DMS153 treated with DMSO at 0.1 percent for 48 hours (cell line): ENCODE measurements around the gene MAP2K4.

Experiments used
- DNase-seq: peaks from one replicate; lab custom pipeline; 2025; ENCODE audit not compliant: unreplicated experiment; lab: John Stamatoyannopoulos, UW

MAP2K4 gene

DNA sequence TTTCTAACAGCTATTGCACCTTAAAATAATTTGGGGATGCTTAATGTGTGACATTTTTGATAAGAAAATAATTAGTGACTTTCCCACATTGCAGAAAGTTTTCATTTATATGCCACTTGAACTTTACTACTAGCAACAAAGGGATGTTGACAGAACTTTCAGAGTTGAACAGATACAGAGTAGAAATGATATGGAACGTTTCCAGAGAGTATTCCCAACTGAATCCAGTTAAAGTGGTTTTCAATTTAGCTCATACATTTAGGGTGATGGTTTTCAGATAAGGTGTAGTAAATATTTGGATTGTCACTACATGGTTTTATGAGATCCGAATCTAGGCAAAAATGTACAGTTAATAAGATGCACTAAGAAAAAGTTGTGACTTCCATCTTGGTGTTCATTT, 17.3 kb downstream of the MAP2K4 start:
- no peak for DNase-seq

DNA sequence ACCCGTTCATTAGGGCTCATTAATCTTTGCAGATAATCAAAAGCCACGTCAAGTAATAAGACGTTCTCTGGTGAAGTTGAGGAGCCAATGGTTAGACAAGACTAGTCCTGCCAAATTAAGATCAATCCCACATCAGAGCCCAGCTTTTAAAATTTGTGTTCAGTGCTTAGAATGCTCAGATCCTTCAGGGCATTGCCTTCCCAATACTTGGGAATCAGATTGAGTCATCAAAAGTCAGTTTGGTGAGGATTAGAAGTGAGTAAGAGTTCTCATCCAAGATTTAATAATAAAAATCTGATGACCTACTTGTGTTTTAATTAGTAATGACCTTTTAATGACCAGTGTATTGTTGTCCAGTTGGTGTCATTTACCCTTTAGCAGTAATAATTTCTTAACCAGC, 19.8 kb downstream of the MAP2K4 start:
- DNase-seq: no peak

DNA sequence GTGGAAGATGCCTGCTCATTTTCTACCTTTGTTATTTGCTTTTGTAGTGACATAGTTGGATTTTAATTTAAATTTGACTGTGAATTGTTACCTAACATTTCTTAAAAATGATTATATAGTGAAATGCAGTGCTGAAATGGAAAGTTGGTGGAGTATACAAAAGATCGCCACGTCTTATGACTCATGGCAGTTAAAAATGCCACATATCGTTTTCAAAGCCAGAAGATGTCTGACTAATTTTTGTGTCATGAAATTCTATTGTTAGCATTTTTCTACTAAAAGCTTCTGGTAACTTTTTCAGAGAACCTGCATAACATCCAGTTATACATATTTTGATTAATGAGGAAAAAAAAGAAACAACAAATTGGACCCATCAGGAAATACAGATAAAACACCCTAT, 20.6 kb downstream of the MAP2K4 start:
- no peak for DNase-seq

DNA sequence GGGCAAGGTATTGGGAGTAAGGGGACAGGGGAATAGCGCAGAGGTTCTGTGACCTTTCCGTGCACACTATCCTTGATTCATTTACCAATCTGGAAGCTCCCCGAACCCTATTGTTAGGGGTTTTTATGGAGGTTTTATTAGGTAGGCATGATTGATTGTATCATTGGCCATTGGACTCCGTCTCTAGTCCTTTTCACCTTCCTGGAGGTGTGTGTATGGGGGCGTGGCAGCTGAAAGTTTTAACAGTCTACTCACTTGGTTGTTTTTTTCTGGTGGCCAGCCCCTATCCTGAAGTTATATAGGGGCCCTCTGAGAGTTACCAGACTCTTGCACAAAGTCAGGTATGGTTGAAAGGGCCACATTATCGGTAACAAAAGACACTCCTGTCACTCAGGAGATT, 23.0 kb downstream of the MAP2K4 start:
- DNase-seq: no peak

DNA sequence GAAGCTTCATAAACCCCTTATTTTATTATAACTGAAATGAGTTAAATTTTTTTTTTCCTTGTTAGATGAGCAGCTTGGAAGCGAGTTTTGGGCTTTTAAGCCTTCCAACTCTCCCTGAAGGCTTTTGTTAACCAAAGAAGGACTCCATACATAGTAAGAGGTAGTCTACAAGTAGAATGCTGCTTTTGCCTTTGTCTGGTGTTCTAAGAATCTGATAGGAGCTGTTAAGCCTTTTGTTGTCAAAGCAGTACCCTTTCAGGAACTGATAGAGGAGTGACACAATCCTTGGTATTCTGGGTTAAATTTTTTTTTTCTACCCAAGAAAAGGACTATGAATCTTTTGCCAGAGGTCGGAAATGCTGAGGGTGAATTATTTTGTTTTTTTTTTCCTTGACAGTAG, 26.1 kb downstream of the MAP2K4 start:
- no peak for DNase-seq

DNA sequence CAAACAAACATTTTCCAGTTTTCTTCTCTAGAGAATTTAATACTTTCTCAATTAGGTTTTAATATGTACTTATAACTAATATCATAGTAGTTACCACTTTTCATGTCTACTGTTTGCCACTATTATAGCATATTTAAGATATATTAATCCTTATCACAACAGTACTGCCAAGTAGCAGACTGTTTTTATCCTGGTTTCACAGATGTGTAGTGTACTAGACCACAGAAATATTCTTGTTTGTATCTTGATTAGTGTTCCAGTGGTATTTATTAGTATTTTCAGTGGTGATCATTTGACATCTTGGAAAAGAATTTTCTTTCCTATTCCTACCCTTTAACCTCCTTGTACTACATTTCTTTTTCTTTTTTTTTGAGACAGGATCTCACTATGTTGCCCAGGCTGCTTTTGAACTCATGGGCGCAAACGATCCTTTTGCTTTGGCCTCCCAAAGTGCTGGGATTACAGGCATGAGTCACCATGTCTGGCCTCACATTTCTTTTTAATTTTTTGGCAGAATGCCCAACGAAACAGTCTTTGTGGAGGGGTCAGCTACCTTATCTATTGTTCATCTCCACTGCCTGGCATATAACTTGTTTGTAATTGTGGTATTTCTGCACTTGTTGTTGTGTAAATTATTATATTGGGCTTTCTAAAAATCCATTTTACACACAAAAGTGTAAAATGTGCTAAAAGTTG, 27.2 kb downstream of the MAP2K4 start:
- no peak for DNase-seq

DNA sequence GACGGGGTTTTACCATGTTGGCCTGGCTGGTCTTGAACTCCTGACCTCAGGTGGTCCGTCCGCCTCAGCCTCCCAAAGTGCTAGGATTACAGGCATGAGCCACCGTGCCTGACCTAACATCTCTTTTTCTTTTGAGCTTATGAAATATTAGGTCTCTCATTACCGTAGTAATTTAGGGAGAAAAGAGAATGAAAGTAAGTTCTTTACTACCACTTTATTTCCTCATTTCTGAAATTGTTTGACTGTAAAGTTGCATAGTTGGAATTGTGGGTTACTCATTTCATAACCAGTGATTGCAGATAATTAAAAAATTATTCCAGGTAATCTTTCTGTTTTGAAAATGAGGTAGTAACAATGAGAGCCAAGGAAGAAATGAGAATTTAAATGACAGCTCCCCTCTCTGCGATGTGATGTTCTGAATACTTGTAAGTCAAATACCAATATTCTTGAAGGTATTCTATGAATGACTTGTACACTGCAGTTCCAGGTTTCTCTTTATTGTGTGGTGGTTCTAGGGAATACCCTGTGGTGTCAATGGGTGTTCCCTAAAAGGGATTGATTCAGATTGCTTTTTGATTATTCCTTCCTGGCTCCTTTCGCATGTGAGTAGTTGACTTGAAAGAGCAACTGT, 28.3 kb downstream of the MAP2K4 start:
- no peak for DNase-seq

DNA sequence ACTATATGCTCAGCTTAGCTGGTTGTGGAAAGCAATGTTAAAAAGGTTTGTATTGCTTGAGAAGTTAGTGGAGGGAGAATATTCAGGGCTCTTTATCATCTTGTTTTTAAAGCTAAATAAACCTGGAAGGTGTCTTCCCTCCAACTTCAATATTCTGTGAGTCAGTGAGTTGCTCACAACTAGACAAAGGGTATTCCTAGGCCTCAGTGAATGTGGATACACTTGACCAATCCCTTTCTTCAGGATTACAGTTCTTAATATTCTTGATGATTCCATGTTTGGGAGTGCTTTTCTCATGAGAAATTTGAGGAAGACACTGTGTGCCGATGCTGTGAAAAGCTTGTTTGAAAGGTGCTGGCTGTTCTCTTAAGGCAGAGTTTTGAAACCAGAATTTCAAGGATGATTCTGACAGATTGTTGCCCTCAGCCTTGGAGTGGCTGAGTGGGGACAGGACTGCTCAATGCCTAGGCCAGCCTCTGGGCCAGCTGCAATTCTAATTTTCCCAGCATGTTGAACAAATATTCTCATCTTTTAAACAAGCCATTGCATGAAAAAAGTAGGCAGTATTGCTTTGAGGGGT, 30.1 kb downstream of the MAP2K4 start:
- DNase-seq: no peak

DNA sequence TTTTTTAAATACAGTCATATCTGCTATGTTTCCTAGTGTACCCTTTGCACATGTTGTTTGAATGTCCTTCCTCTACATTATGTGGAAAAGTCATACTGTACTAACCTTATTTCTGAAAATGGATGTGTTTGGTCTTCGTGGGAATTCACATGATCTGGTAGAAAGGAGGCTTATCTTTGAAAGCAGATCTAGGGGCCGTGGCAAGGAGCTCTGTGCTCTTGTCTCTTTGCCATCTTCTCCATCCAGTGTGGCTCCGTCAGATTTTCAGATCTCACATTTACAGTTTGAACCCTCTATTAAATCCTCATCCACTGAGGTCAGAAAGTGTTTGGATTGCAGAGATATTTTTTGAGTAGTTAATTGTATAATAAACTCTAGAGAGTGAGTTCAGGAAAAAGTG, 32.9 kb downstream of the MAP2K4 start:
- DNase-seq: no peak

DNA sequence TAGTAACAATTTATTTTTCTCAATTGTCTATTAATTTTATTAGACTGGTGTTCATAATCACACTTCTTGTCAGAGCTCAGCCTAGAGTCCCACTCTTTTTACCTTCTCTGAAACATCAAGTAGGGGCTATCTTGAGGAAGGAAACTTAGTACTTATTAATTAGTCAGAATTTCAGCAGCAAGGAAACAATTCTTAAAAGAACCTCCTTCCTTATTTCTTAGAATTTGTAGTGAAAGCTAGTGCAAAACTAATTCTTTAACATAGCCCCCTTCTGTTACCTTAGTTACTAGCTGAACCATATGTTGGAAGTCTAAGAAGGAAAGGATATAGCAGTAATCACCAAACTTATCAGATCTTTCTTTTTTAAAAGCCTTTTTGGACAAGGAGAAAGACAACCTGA, 35.2 kb downstream of the MAP2K4 start:
- no peak for DNase-seq

DNA sequence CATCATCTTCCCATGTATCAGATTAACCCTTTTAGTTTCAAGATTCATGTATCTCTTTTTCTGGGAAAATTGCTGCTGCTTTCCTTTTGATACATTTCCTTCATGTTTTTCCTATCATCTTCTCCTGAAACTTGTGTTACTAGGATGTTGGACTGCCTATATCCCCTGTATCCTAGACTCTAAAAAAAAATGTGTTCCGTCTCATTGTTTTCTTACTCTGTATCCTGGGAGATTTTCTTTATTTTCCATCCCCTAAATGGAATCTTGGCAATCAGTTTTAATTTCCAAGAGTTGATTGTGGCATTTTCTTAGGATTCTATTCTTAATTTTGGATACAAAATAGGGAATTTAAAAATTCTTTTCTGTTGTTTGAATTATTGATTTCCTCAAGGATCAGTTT, 36.8 kb downstream of the MAP2K4 start:
- DNase-seq: no peak

DNA sequence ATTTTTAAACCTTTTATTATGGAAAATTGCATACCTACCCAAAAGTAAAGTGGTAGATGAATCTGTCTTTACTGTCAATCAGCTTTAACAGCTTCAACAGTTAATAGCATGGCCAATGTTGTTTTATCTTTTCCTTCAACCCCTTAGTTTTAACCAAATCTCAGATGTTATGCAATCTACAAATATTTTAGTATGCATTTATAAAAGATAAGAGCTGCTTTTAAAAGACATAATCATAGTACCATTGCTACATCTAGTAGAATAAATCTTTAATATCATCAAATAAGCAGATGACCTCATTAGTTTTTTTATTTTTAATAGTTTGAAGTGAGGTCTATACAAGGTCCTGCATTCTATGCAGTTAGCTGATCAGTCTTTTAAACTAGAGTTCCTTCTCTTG, 37.9 kb downstream of the MAP2K4 start:
- DNase-seq: no peak

DNA sequence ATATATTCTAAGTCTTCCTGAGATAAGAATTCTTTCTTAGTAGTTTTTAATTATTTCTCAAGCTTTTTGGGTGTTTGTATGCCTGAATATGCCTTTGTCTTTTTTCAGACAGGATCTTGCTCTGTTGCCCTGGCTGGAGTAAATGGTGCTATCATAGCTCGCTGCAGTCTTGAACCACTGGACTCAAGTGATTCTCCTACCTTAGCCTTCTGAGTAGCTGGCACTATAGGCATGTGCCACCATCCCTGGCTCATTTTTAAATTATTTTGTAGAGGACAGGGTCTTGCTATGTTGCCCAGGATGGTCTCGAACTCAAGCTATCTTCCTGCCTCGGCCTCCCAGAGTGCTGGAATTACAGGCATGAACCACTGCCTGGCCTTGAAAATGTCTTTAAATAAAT, 41.6 kb downstream of the MAP2K4 start:
- no peak for DNase-seq

DNA sequence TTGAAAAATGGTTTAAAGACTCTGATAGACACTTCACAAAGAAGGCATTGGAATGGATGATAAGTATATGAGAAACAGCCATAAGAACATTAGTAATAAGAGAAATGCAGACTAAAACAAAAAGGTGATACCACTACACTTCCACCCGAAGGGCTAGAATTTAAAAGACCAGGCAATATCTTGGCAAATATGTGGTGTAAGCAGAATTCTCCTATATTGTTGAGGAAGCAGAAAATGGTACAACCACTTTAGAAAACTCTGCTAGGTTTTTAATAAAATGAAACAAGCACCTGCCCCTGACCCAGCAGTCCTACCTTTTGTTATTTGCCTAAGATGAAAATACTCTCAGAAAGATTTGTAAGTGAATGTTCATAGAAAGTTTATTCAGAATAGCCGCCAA, 43.7 kb downstream of the MAP2K4 start:
- DNase-seq: no peak

DNA sequence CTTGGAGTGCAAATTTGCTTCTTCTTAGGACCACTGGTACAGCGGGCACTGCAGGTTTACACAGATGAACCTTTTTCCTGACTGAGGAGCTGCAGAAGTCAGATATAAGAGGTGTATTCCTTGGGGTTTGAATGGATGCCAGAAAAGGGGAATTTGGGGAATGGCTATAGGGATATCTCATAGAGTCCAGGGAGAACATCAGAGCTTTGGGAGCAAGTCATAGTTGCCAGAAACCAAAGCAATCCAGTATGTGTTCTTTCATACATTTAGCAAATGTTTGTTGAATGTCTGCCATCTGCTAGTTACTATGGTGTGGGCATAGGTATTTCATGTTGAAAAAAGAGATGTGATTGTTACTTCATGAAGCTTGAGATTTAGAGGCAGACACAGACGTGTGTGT, 46.8 kb downstream of the MAP2K4 start:
- no peak for DNase-seq

DNA sequence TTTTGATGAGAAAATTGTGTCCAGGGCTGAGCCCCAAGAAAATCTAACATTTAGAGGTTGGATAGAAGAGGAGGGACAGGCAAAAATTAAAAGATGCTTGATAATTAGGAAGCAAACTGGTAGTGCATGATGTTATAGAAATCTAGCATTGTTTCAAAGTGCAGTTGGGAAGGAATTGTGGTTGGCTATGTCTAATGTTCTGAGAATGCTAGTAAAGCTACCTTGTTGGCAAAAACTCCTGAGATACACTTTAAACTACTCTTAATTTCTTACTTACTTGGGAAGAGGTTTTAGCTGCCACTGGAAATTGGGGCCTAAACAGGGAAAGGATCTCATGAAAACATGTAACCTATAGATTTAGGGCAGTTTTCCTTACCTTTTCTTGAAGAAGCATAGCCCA, 48.3 kb downstream of the MAP2K4 start:
- no peak for DNase-seq

DNA sequence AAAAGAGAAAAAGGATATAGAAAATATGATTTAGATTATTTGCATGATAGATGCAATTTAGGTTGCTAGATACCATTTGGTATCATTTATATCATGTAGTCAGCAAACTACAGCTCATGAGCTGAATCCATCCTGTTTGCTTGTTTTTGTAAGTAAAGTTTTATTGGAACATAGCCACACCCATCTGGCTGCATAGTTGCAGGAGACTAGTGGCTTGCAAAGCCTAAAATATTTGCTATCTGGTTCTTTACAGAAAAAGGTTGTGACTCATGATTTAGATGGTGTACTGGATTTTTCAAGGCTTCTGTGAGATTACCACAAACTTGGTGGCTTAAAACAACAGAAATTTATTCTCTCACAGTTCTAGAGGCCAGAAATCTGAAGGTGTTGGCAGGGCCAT, 49.9 kb downstream of the MAP2K4 start:
- DNase-seq: no peak

DNA sequence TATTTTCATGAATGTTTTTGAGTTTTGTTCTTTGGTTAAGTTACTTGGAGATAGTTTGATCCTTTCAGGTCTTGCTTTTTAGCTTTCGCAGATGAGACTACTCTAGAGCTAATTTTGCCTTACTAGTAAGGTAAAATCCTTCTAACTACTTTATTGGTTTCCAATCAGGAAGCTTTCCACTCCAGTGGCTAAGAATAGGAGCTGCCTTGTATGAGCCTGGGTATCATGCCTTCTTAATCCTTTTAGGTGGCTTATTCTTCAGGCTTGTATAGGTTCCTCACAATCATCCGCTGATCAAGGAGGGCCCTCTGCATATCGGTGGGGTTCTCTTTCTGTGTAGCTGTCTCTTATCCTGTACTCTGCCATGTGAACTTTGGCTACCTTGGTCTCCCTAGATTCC, 53.7 kb downstream of the MAP2K4 start:
- DNase-seq: no peak

DNA sequence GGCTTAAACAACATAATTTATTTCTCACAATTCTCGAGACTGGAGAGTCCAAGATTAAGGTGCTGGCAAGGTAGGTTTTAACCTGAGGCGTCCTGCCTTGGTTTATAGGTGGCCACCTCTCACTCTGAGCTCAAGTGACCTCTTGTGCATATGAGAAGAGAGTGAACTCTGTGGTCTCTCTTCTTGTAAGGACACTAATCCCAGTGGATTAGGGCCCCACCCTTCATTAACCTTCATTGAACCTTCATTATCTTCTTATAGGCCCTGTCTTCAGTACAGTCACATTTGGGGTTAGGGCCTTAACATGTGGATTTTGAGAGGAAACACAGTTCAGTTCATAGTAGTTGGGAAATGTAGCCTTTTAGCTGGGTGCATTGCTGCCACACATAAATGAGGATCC, 57.1 kb downstream of the MAP2K4 start:
- no peak for DNase-seq

DNA sequence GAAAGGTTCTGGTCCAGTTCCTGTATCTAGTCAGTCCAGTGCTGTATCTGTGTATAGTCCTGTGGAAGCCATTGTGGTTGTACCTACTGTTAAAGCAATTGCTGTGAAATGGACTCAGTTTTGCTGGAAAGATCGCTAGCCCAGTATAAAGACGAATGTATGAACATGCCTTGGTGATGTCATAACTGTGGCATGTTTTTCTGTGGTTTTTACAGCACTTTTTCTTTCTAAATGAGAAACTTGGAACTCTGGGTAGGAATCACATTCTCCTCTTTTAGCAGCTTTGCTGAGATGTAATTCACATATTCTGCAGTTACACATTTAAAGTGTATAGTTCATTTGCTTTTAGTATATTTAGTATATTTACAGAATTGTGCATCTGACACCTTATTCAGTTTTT, 58.1 kb downstream of the MAP2K4 start:
- no peak for DNase-seq

DNA sequence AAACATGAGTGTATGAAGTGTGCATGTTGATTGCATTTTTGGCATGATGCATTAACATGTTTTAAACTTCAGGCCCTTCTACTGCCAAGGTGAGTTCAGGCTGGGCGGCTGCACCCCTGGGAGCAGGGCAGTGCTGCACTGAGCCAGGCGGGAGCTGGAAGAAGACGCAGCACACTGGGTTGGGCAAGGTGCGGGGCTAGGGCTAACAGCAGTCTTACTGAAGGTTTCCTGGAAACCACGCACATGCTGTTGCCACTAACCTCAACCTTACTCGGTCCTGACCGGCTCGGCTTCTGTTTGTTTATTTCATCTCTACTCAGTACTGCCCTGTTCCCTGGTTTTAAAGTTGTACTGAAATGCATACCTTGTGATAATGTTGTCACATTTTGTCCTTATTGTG, 61.0 kb downstream of the MAP2K4 start:
- no peak for DNase-seq

DNA sequence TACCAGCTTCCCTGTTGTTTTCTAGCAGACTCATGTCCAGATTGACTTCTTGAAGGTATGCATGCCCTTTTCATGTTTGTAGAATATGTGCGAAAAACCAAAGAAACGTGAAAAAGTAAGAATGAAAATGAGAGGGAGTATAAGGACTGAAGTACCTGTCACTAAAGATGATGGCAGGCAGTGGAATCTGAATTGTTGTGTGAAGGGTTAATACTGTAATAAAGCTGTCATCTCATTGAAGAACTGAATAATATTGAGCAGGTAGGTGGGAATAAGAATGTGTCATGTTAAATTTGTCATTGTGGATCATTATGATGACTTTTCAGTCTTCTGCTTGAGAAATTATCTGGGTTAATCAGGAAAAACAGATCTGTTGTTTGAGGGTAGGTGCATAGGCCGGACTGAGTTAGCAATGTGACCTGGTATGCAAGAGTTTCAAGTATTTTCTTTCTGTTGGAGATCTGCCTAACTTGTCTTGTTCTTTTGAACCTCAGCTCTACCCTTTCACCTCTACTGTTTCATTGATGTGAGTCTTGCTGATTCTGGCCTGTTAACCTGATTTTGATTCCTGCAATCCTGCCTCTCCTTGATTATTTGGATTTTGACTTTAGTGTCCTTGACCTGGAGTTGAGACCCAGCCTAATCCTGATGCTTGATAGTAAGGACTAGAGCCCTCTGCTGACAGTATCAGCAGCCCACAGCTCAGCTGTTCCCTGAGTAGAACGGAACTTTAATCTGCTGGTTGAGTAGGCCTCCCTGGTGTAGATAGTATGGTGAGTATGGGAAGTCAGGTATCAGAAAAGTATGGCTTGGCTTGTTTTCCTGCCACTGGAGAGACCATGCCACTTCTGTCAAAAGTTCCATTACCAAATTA, 64.6 kb downstream of the MAP2K4 start:
- DNase-seq: no peak
